Panc1 (cell line): ENCODE data around the gene CFAP69. TPM values are rescaled to one million over a fixed set of nuclear protein-coding genes. Genes with fewer than 3 reads are reported as not detected.
A peak's percentile ranks its signal among the peaks of the same experiment; 100 is the strongest.

Experiments
- ATAC-seq: fragments of 200-7000 bp; cut with Tn5 transposase; 2 replicates; pipeline ENCODE4 v1.9.1; 2020; ENCODE audit warnings: mild to moderate bottlenecking, moderate library complexity
- BruUV-seq: library from RNA; stranded (reverse); fragments of 400-500 nt; replicated peaks from 2 replicates; lab custom pipeline; 2021; lab: Mats Ljungman, UMichigan
- CTCF ChIA-PET: fragments of 300-600 bp; sonication (Branson Sonifier 250); formaldehyde crosslinking; loops from one replicate; lab custom pipeline; 2022; ENCODE audit warnings: antibody characterized with exemption; lab: Charles Lee
- POLR2A ChIA-PET: fragments of 300-600 bp; sonication (Branson Sonifier 250); formaldehyde crosslinking; loops from one replicate; lab custom pipeline; 2022; ENCODE audit warnings: antibody characterized with exemption; lab: Charles Lee
- DNase-seq: peaks from one replicate; pipeline ENCODE4 v3.0.0-alpha.2; 2010; ENCODE audit warnings: low read depth, low spot score
- H3K27ac ChIP-seq: 2 replicates; pipeline ENCODE4 v1.5.1; 2011; ENCODE audit warnings: mild to moderate bottlenecking, low read length, inconsistent platforms
- H3K27me3 ChIP-seq: fragments of 200-500 bp; sonication (Bioruptor generic); 2 replicates; pipeline ENCODE4 v1.6.0; 2014; ENCODE audit warnings: low read length, inconsistent platforms; ENCODE audit not compliant: control insufficient read depth, insufficient read depth
- H3K36me3 ChIP-seq: fragments of 200-500 bp; sonication (Bioruptor generic); 2 replicates; pipeline ENCODE4 v1.5.1; 2014; ENCODE audit warnings: inconsistent platforms, mild to moderate bottlenecking, low read length, moderate library complexity; ENCODE audit not compliant: control insufficient read depth, insufficient read depth
- H3K4me1 ChIP-seq: 2 replicates; pipeline ENCODE4 v1.5.1; 2011; ENCODE audit warnings: inconsistent platforms, mild to moderate bottlenecking, low read length, moderate library complexity; ENCODE audit not compliant: control insufficient read depth, insufficient read depth
- H3K4me3 ChIP-seq, 2 experiments: 2 replicates each; pipeline ENCODE4 v1.5.1; 2011 to 2012; ENCODE audit warnings: low read depth in 2 of 2, low read length in 2 of 2, mild to moderate bottlenecking in 2 of 2, inconsistent platforms in 1 of 2, moderate library complexity in 1 of 2
- H3K9me3 ChIP-seq: fragments of 200-500 bp; sonication (Bioruptor generic); 2 replicates; pipeline ENCODE4 v1.5.1; 2014; ENCODE audit warnings: low read depth, mild to moderate bottlenecking, inconsistent platforms, low read length, moderate library complexity; ENCODE audit not compliant: control insufficient read depth, insufficient read depth
- CTCF ChIP-seq: fragments of 450-650 bp; IDR thresholded peaks from 2 replicates; pipeline ENCODE4 v1.5.1; 2017; ENCODE audit warnings: mild to moderate bottlenecking
- POLR2AphosphoS5 ChIP-seq: IDR thresholded peaks from 2 replicates; pipeline ENCODE4 v1.6.1; 2012; ENCODE audit warnings: mild to moderate bottlenecking, low read depth, low read length, moderate library complexity
- REST ChIP-seq, 2 experiments: IDR thresholded peaks; 2 replicates each; pipeline ENCODE4 v1.6.1; 2011 to 2012; ENCODE audit warnings: low read depth in 2 of 2, control low read depth in 1 of 2, low read length in 1 of 2, mild to moderate bottlenecking in 1 of 2, moderate library complexity in 1 of 2; ENCODE audit not compliant: insufficient read depth in 1 of 2
- SIN3A ChIP-seq: IDR thresholded peaks from 2 replicates; pipeline ENCODE4 v1.6.1; 2012; ENCODE audit warnings: low read depth, mild to moderate bottlenecking, low read length, moderate library complexity, borderline replicate concordance; ENCODE audit not compliant: insufficient read depth
- TCF7L2 ChIP-seq: IDR thresholded peaks from 2 replicates; pipeline ENCODE4 v1.6.1; 2011; ENCODE audit warnings: mild to moderate bottlenecking, low read depth, low read length, inconsistent platforms
- in situ Hi-C: cut with HindIII; loops from 2 replicates; pipeline ENCODE4 v1.10.0; 2016; ENCODE audit warnings: low sequenced_read_pairs, low pct_unique_long_range_greater_than_20kb
- intact Hi-C: fragments of 100-400 bp; cut with micrococcal nuclease; formaldehyde crosslinking; loops from one replicate; pipeline ENCODE4 v1.10.0; 2022; ENCODE audit not compliant: unreplicated experiment
- total RNA-seq: library from RNA; stranded (reverse); gene quantifications from one replicate; pipeline ENCODE4 v1.2.1, GENCODE V29; 2021; ENCODE audit not compliant: unreplicated experiment

The CFAP69 gene
- total RNA-seq, 1 experiment from 2014 or later, result 0.51 TPM

- intact Hi-C loops, result loop anchor here (2.0 to 5.0 kb wide), 2 partner anchors 108 to 165 kb away; partner anchors contain the start of gene STEAP1
- Histone ChIP-seq H3K4me1 (no peaks in the 10 kb centered on the region), H3K27me3 (peaks cover 3% of the 10 kb centered on the region; the same call in 1 of the 2 replicates), H3K9me3 (no peaks in the 10 kb centered on the region), H3K4me3 (no peak overlapping the region), H3K27ac (no peak overlapping the region), H3K36me3 (no peaks in the 10 kb centered on the region; the same call in 1 of the 2 replicates)
- ChIA-PET CTCF (no interaction called here), POLR2A (no interaction called here)
- in situ Hi-C loops, result no loop called here
- BruUV-seq, result no TSS peak
- ATAC-seq (peak; percentile 72; the same call in 1 of the 2 replicates), DNase-seq (peak; percentile 17)
- TF ChIP-seq REST (IDR thresholded peaks at IDR 0.05; ENCODE audit: insufficient read depth in 1 of 2, low read depth in 2 of 2, low read length in 1 of 2), result no peak
- TF ChIP-seq CTCF, result no peak
- no peak for TF ChIP-seq TCF7L2
- no peak for TF ChIP-seq POLR2AphosphoS5
- TF ChIP-seq SIN3A, result no peak
Observed at GRCh38 chr7:90262438-90262837, 17.5 kb downstream of the CFAP69 start.

GRCh38 chr7:90266808-90267207, 21.8 kb downstream of the CFAP69 start:
- in situ Hi-C loops (no loop called here), intact Hi-C loops (no loop called here)
- H3K9me3 ChIP-seq, result no peaks in the 10 kb centered on the region
- no peak overlapping the region for H3K4me3 ChIP-seq
- DNase-seq (no peak), ATAC-seq (no peak)
- peaks cover 3% of the 10 kb centered on the region; the same call in 1 of the 2 replicates for H3K27me3 ChIP-seq
- no peak overlapping the region for H3K27ac ChIP-seq
- no TSS peak for BruUV-seq
- ChIA-PET CTCF (no interaction called here), POLR2A (no interaction called here)
- no peaks in the 10 kb centered on the region; the same call in 1 of the 2 replicates for H3K36me3 ChIP-seq
- no peaks in the 10 kb centered on the region for H3K4me1 ChIP-seq
- TF ChIP-seq TCF7L2 (no peak), REST (IDR thresholded peaks at IDR 0.05; ENCODE audit: insufficient read depth in 1 of 2, low read depth in 2 of 2, low read length in 1 of 2) (no peak)
